Activated T-cell treated with anti-CD3 and anti-CD28 coated beads, Interleukin-2, amount 50 U/mL, for 4 hours (primary cell): ENCODE data around the gene ECHDC1. TPM values are rescaled to one million over a fixed set of nuclear protein-coding genes. Genes with fewer than 3 reads are reported as not detected.

Source experiments
- ATAC-seq, 2 donors: fragments of 200-7000 bp; cut with Tn5 transposase; one replicate each; pipeline ENCODE4 v1.10.0; 2021
- DNase-seq: peaks from one replicate; pipeline ENCODE4 v3.0.0-alpha.2; 2020
- H3K27me3 Mint-ChIP-seq: one replicate; pipeline ENCODE4 v1.8.0; 2021; ENCODE audit warnings: low read depth, mixed read lengths
- H3K36me3 Mint-ChIP-seq: one replicate; pipeline ENCODE4 v1.8.0; 2022; ENCODE audit warnings: mixed read lengths; ENCODE audit not compliant: insufficient read depth
- H3K4me1 Mint-ChIP-seq: one replicate; pipeline ENCODE4 v1.8.0; 2021; ENCODE audit warnings: low read depth, mixed read lengths
- H3K4me3 Mint-ChIP-seq: one replicate; pipeline ENCODE4 v1.8.0; 2021; ENCODE audit warnings: mild to moderate bottlenecking, moderate library complexity, mixed read lengths
- H3K9me3 Mint-ChIP-seq: one replicate; pipeline ENCODE4 v1.8.0; 2021; ENCODE audit warnings: mixed read lengths
- total RNA-seq, 3 donors: library from RNA; stranded (reverse); gene quantifications; one replicate each; pipeline ENCODE4 v1.2.1, GENCODE V29; 2021

Gene ECHDC1
- total RNA-seq, 3 donors from 2014 or later: 80.3 to 88.1 (median 86.5) TPM

DNA sequence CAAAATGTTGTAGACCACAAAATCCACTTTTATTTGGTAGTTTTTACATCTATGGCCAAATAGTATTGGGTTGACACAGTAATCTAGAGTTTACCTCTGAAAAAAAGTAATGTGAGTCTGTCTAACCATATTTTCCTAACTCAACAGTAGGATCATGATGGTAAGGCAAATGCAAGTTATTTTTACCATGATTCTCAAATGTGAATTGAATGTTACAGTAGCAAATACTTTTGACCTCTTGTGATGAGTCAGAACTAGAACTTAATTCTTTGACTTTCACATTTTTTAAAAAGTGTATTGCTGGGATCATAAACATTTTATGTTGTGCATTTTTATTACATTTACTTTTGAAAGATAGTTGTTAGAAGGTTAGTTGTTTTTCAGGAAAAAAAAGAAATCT lies 54.7 kb downstream of the ECHDC1 start:
- ATAC-seq: no peak
- Mint-ChIP-seq H3K36me3 (peaks cover 45% of the 10 kb centered on the region), H3K4me1 (peaks cover 34% of the 10 kb centered on the region), H3K9me3 (no peaks in the 10 kb centered on the region), H3K27me3 (no peaks in the 10 kb centered on the region), H3K4me3 (no peak overlapping the region)
- DNase-seq: no peak

DNA sequence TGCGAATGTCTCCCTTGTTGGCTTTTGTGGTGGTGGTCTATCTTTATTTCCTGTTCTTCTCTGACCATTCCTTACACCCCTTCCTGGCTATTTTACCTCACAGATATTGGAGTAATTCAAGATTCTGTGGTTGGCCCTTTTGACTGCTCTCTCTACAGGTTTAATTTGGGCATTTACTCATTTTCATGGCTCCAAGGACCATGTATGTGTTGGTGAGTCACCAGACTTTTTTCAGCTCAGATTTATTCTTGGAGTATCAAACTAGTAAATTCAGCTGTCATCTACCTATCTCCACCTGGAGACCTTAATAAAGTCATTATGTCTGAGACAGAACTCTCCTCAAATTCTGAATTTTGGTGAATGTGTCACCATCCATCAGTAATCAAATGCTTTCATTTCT lies 61.2 kb downstream of the ECHDC1 start:
- no peak for DNase-seq
- peaks cover 11% of the 10 kb centered on the region for H3K4me1 Mint-ChIP-seq
- no peaks in the 10 kb centered on the region for H3K27me3 Mint-ChIP-seq
- H3K4me3 Mint-ChIP-seq: no peak overlapping the region
- peaks cover 39% of the 10 kb centered on the region for H3K36me3 Mint-ChIP-seq
- no peaks in the 10 kb centered on the region for H3K9me3 Mint-ChIP-seq
- no peak for ATAC-seq

DNA sequence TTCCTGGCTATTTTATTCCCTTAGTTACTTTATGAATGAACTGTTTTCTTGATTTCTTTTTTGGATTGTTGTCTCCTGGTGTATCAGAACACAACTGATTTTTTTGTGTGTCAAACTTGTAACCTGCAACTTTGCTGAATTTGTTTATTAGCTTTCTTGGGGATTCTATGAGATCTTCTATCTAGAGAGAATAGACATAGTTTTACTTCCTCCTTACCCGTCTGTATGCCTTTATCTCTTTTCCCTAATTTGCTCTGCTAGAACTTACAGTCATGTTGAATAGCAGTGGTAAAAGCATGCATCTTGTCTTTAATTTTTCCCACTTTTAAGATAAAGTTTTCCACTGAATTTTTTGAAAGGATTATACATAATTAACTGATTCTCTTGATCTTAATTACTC lies 63.6 kb downstream of the ECHDC1 start:
- DNase-seq (no peak), ATAC-seq (no peak)
- no peaks in the 10 kb centered on the region for H3K9me3 Mint-ChIP-seq
- H3K36me3 Mint-ChIP-seq: peaks cover 22% of the 10 kb centered on the region
- H3K27me3 Mint-ChIP-seq: no peaks in the 10 kb centered on the region
- peaks cover 11% of the 10 kb centered on the region for H3K4me1 Mint-ChIP-seq
- H3K4me3 Mint-ChIP-seq: no peak overlapping the region

GRCh38 chr6:127277878-127278843 lies 65.2 kb downstream of the ECHDC1 start:
- H3K36me3 Mint-ChIP-seq: peaks cover 14% of the 10 kb centered on the region
- no peak overlapping the region for H3K4me3 Mint-ChIP-seq
- no peaks in the 10 kb centered on the region for H3K9me3 Mint-ChIP-seq
- no peaks in the 10 kb centered on the region for H3K27me3 Mint-ChIP-seq
- peaks cover 18% of the 10 kb centered on the region for H3K4me1 Mint-ChIP-seq
- no peak for DNase-seq
- no peak for ATAC-seq

- no peak overlapping the region for H3K4me3 Mint-ChIP-seq
- H3K9me3 Mint-ChIP-seq: no peaks in the 10 kb centered on the region
These were observed 67.1 kb downstream of the ECHDC1 start for GRCh38 chr6:127276331-127276730.

DNA sequence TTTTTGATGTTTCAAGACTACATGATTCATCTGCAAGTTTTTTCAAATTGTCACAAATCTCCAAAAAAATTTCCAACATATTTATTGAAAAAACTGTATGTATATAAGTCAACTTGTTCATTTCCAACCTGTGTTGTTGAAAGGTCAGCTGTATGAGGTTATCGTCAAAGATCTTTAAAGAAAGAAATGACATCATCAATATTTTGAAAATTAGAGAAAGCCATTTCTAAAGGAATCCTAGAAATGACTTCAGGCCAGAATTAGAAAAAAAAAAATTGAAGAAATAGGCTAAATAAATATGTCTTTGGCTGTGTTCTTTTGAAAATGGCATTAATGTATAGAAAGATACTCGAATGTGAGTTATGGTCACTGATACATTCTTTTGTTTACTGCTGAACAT lies 69.9 kb downstream of the ECHDC1 start:
- H3K4me1 Mint-ChIP-seq: peaks cover 36% of the 10 kb centered on the region
- no peaks in the 10 kb centered on the region for H3K27me3 Mint-ChIP-seq

More at GRCh38 chr6:127276331-127276730, 67.1 kb downstream of the ECHDC1 start:
- ATAC-seq (no peak), DNase-seq (no peak)
- Mint-ChIP-seq H3K27me3 (no peaks in the 10 kb centered on the region), H3K36me3 (peaks cover 3% of the 10 kb centered on the region), H3K4me1 (peaks cover 25% of the 10 kb centered on the region)

DNA sequence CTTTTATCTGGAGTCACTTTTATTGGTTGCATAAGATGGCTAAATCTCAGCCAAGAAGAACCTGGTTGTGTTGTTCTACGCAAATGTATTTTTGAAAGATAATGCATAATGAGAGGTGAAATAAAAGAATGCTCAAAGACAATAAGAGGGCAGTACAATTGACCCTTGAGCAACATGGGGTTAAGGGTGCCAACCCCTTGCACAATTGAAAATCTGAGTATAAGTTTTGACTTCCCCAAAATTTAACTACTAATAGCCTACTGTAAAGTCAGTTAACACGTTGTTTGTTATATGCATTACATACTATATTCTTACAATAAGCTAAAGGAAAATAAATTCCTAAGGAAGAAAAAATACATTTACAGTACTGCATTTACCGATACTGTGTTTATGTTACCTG lies 70.8 kb downstream of the ECHDC1 start:
- Mint-ChIP-seq H3K4me1 (peaks cover 43% of the 10 kb centered on the region), H3K36me3 (peaks cover 5% of the 10 kb centered on the region), H3K27me3 (no peaks in the 10 kb centered on the region), H3K9me3 (no peaks in the 10 kb centered on the region), H3K4me3 (no peak overlapping the region)
- ATAC-seq (no peak), DNase-seq (no peak)

More for the DNA sequence above, 69.9 kb downstream of the ECHDC1 start:
- H3K36me3 Mint-ChIP-seq: peaks cover 4% of the 10 kb centered on the region
- DNase-seq (no peak), ATAC-seq (no peak)
- H3K9me3 Mint-ChIP-seq: no peaks in the 10 kb centered on the region
- H3K4me3 Mint-ChIP-seq: no peak overlapping the region

- H3K36me3 Mint-ChIP-seq: peaks cover 7% of the 10 kb centered on the region
- no peaks in the 10 kb centered on the region for H3K27me3 Mint-ChIP-seq
- peaks cover 39% of the 10 kb centered on the region for H3K4me1 Mint-ChIP-seq
- H3K4me3 Mint-ChIP-seq: peak overlapping the region; percentile 99
- no peaks in the 10 kb centered on the region for H3K9me3 Mint-ChIP-seq
- DNase-seq (no peak), ATAC-seq (peak; percentile 6)
These were observed 75.5 kb downstream of the ECHDC1 start for GRCh38 chr6:127267646-127268625.

DNA sequence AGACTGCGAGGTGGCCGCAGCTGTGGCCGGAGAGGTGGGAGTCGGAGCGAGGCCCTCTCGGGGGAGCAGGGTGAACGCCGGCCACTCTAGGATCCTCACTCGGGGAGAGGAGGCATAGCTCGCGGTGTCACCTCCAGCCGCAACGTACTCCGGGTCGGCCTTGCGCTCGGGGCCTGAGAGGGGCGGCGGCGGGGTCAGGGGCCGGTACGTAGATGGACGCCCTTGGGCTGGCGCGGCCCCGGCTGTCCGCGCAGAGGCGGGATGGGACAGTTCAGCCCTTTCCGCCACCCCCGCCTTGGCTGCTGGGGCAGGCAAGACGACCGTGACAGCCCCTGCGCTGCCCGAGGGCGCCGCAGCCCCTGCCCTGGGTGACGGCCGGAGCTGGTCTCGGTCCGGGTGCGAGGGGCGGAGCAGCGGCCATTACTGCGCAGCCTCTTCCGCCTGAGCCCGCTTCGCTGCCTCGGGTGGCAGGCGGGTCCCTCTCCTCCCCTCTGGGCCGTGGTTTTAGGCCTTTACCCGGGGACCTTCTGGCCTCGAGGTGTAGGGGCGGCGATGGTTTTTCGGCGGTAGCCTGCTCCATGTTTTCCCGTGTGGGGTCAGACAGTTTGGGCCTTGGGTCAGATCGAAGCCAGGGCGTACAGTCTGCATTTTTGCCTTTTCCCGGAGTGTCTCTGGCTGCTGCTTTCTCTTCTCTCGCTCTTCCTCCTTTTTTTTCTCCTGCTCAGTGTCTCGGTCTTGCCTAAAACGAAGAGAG lies 76.3 kb downstream of the ECHDC1 start:
- Mint-ChIP-seq H3K4me1 (peaks cover 34% of the 10 kb centered on the region), H3K4me3 (peak overlapping the region; percentile 99), H3K9me3 (no peaks in the 10 kb centered on the region), H3K36me3 (peaks cover 7% of the 10 kb centered on the region), H3K27me3 (no peaks in the 10 kb centered on the region)
- ATAC-seq (peak; percentile 77 to 84), DNase-seq (peak; percentile 29)

DNA sequence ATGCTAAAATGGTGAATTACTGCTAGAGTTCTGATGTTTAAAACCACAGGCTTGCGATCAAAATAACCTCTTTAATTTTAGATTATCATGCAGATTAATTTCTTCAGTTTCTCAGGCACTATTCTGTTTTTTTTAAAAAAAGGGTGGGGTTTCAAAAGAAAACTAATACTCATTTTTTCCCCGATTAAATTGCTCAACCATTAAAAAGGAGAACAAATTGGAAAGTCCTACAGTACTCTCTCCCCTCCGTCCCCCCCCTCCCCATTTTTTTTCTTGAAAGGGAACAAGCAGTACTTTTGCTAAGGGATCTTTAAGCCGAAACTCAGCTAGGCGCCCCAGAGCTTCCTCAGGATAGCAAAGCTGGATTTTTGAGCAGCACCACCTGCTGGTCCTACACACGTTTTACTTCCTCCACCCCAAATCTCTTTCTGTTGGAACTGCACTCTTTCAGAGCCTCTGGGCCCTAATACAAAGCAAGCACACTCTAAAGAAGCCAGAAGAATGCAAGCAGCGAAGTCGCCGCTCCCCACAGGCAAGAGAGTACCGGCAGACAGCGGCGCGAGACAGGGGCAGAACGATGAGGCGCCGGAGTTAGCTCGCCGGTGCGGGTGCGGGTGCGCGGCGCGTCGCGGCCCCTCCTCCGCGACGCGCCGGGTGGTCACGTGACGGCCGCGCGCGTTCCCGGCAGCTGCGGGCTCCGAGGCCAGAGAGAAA lies 77.1 kb downstream of the ECHDC1 start, which contains the start of gene RNF146:
Gene RNF146 (plus strand): TSS at position 687 of the 714 bp plus-strand sequence. CDS start 13,475 bp downstream, outside the sequence.
- Mint-ChIP-seq H3K4me1 (peaks cover 32% of the 10 kb centered on the region), H3K36me3 (peaks cover 7% of the 10 kb centered on the region), H3K9me3 (no peaks in the 10 kb centered on the region), H3K27me3 (no peaks in the 10 kb centered on the region), H3K4me3 (peak within 1 kb of the TSS; percentile 99)
- ATAC-seq (peak; percentile 80 to 82), DNase-seq (peak; percentile 60)

GRCh38 chr6:127263481-127263880 lies 79.9 kb downstream of the ECHDC1 start:
- peaks cover 15% of the 10 kb centered on the region for H3K4me1 Mint-ChIP-seq
- DNase-seq (no peak), ATAC-seq (no peak)
- no peak overlapping the region for H3K4me3 Mint-ChIP-seq
- no peaks in the 10 kb centered on the region for H3K9me3 Mint-ChIP-seq
- H3K36me3 Mint-ChIP-seq: peaks cover 3% of the 10 kb centered on the region
- H3K27me3 Mint-ChIP-seq: peaks cover 7% of the 10 kb centered on the region

DNA sequence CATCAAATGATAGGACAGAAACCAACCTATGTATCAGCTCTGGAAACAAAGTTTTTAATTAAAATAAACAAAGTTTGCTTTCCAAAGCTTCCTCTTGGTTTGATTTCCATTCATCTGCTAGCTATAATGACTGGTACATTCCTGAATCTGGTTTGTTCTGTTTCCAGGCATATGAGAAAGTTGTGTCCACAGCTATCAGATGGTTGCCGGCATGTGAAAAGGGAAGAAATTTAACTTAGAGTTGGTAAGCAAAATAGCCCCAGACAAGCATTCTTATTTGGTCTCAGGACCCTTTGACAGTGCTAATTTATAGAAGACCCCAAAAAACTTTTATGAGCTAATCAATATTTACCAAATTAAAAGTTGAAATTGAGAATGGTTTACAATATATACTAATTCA lies 80.5 kb downstream of the ECHDC1 start:
- H3K27me3 Mint-ChIP-seq: peaks cover 7% of the 10 kb centered on the region
- peaks cover 3% of the 10 kb centered on the region for H3K36me3 Mint-ChIP-seq
- no peak for ATAC-seq
- H3K9me3 Mint-ChIP-seq: no peaks in the 10 kb centered on the region
- H3K4me3 Mint-ChIP-seq: no peak overlapping the region
- DNase-seq: no peak
- H3K4me1 Mint-ChIP-seq: peaks cover 9% of the 10 kb centered on the region

DNA sequence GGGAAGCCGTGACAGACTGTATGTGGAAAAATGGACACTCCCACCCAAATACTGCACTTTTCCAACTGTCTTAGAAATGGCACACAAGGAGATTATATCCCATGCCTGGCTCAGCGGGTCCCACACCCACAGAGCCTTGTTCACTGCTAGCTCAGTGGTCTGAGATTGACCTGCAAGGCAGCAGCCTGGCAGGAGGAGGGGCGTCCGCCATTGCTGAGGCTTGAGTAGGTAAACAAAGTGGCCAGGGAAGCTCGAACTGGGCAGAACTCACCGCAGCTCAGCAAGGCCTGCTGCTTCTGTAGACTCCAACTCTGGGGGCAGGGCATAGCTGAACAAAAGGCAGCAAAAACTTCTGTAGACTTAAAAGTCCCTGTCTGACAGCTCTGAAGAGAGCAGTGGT lies 88.1 kb downstream of the ECHDC1 start:
- Mint-ChIP-seq H3K4me1 (no peaks in the 10 kb centered on the region), H3K36me3 (no peaks in the 10 kb centered on the region), H3K4me3 (no peak overlapping the region), H3K27me3 (peaks cover 11% of the 10 kb centered on the region), H3K9me3 (no peaks in the 10 kb centered on the region)
- no peak for DNase-seq
- no peak for ATAC-seq
